Vagina (tissue), 2 donors: ENCODE data around the gene KCNK5. TPM values are rescaled to one million over a fixed set of nuclear protein-coding genes. Genes with fewer than 3 reads are reported as not detected.

Experiments used
- DNase-seq, 2 donors: peaks; one replicate each; pipeline ENCODE4 v3.0.0-alpha.2; 2017; ENCODE audit errors: extremely low spot score in 2 of 2
- H3K27ac ChIP-seq: fragments of 200-600 bp; sonication (generic); one replicate; pipeline ENCODE4 v1.5.1; 2019
- H3K27me3 ChIP-seq: fragments of 200-600 bp; sonication (generic); one replicate; pipeline ENCODE4 v1.5.1; 2019
- H3K36me3 ChIP-seq, 2 donors: fragments of 200-600 bp; sonication (generic); one replicate each; pipeline ENCODE4 v1.5.1; 2017 to 2019
- H3K4me1 ChIP-seq: fragments of 200-600 bp; sonication (generic); one replicate; pipeline ENCODE4 v1.5.1; 2019
- H3K4me3 ChIP-seq, 2 donors: fragments of 200-600 bp; sonication (generic); 1 replicate in 1 of 2; 2 replicates in 1 of 2; pipeline ENCODE4 v1.5.1; 2016 to 2019
- H3K9me3 ChIP-seq: fragments of 200-600 bp; sonication (generic); one replicate; pipeline ENCODE4 v1.5.1; 2019
- POLR2A ChIP-seq, 2 donors: fragments of 450-650 bp; IDR thresholded peaks; one replicate each; pipeline ENCODE4 v1.6.1; 2017; ENCODE audit warnings: antibody characterized with exemption in 2 of 2, mild to moderate bottlenecking in 2 of 2, moderate library complexity in 2 of 2
- POLR2AphosphoS5 ChIP-seq, 2 donors: sonication (generic); formaldehyde crosslinking; IDR thresholded peaks; one replicate each; pipeline ENCODE4 v1.9.0; 2017; ENCODE audit warnings: antibody characterized with exemption in 2 of 2, mild to moderate bottlenecking in 2 of 2, low read depth in 1 of 2; ENCODE audit not compliant: insufficient read depth in 1 of 2
- intact Hi-C: fragments of 100-400 bp; cut with DNase I; formaldehyde crosslinking; loops from one replicate; pipeline ENCODE4 v1.15.1; 2023
- total RNA-seq: library from RNA; depleted of rRNA; stranded (reverse); fragments of >200 nt; gene quantifications from one replicate; pipeline ENCODE4 v1.2.3, GENCODE V29; 2016
- TF ChIP-seq, protein P1 (sequence below), 3 experiments: fragments of 450-650 bp in 2 of 3; fragments of 200-600 bp in 1 of 3; sonication (generic) in 1 of 3; IDR thresholded peaks; one replicate each; pipeline ENCODE4 v1.5.1; 2017 to 2019; ENCODE audit warnings: antibody characterized with exemption in 3 of 3, mild to moderate bottlenecking in 2 of 3, moderate library complexity in 2 of 3

Gene KCNK5
- total RNA-seq, 1 donor from 2014 or later: 16.7 TPM

DNA sequence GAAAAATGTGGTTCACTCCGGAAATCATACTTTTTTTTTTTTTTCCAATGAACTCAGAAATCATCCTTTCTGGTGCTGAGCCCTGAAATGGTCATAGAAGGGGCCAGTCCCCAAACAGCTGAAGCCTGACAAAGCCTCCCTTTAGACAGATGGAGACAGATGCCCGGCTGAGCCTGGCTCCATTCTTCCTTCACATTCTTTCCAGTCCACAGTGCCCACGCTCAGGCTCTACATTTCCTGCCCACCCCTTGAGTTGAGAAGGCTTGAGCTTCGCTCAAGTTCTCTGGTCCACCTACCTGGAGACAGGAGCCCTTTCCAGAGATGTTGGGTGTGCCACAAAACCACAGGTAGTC is 41.2 kb downstream of the KCNK5 start:
- Histone ChIP-seq H3K4me3 (no peak overlapping the region), H3K36me3 (no peaks in the 10 kb centered on the region), H3K27ac (no peak overlapping the region), H3K9me3 (no peaks in the 10 kb centered on the region), H3K4me1 (peaks cover 7% of the 10 kb centered on the region), H3K27me3 (no peaks in the 10 kb centered on the region)
- TF ChIP-seq, protein P1, sequence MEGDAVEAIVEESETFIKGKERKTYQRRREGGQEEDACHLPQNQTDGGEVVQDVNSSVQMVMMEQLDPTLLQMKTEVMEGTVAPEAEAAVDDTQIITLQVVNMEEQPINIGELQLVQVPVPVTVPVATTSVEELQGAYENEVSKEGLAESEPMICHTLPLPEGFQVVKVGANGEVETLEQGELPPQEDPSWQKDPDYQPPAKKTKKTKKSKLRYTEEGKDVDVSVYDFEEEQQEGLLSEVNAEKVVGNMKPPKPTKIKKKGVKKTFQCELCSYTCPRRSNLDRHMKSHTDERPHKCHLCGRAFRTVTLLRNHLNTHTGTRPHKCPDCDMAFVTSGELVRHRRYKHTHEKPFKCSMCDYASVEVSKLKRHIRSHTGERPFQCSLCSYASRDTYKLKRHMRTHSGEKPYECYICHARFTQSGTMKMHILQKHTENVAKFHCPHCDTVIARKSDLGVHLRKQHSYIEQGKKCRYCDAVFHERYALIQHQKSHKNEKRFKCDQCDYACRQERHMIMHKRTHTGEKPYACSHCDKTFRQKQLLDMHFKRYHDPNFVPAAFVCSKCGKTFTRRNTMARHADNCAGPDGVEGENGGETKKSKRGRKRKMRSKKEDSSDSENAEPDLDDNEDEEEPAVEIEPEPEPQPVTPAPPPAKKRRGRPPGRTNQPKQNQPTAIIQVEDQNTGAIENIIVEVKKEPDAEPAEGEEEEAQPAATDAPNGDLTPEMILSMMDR (IDR thresholded peaks at IDR 0.05): no peak
- intact Hi-C loops: no loop called here
- DNase-seq: no peak

DNA sequence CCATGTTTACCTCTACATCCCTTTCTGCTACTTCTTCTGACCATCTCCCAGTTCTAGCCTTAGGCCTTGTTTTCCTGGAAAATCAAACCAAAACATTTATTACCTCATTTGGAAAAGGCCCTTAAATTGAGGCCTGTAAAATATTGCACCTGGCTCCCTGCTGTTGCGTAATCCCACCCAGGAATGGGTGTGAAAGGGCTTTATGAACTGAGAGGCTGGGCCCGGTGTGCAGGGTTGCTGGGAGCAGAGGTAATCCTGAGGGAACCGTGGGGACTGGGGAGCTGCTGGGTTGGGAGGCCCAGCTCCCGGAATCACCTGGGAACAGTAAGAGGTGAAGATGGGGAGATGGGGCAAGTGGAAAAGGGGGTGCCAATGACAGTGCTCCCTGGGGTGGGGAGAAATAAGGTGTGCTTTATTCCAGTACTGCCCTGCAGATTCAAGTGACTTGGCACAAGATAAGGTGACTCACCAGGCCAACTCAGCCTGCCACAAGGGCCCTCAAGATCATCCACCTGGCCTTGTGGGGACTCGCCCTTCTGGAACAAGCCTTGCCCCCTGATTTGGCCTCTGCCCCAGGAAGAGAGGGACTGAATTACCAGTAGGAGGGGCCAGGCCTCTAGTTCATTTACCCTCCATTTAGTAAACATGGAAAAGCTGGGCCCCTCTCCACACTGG is 44.2 kb downstream of the KCNK5 start:
- intact Hi-C loops: no loop called here

DNA sequence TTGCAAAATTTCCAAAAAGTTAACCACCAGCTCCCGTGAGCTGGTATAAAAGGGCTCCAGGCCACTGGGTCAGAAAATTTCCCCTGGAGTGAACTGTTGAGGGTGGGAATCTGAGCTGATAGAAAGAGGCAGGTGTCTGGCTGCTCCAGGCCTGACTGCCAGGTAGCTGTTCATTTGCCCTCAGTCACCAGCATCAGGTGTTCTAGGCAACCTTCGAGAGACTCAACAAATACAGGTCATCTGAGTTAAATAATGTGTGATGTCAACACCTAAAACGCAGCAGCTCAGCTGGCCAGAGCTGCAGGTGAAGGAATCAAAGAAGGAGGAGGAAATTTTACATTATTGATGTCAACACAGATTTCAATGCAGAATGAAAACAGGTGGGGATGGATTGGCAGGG is 46.7 kb downstream of the KCNK5 start:
- DNase-seq: no peak
- H3K27me3 ChIP-seq: no peaks in the 10 kb centered on the region
- no peaks in the 10 kb centered on the region for H3K36me3 ChIP-seq
- H3K27ac ChIP-seq: no peak overlapping the region
- TF ChIP-seq POLR2AphosphoS5 (IDR thresholded peaks at IDR 0.05; ENCODE audit: insufficient read depth in 1 of 2, low read depth in 1 of 2) (no peak), POLR2A (IDR thresholded peaks at IDR 0.05) (no peak)
- TF ChIP-seq, protein P1 (IDR thresholded peaks at IDR 0.05): no peak
- no peak overlapping the region for H3K4me3 ChIP-seq
- no peaks in the 10 kb centered on the region for H3K9me3 ChIP-seq
- intact Hi-C loops: no loop called here
- H3K4me1 ChIP-seq: peaks cover 7% of the 10 kb centered on the region

More for the DNA sequence above, 44.2 kb downstream of the KCNK5 start:
- no peak for DNase-seq
- Histone ChIP-seq H3K27ac (peak overlapping the region; percentile 56), H3K4me3 (no peak overlapping the region), H3K9me3 (no peaks in the 10 kb centered on the region), H3K4me1 (peaks cover 7% of the 10 kb centered on the region), H3K27me3 (no peaks in the 10 kb centered on the region), H3K36me3 (no peaks in the 10 kb centered on the region)
- peak in 1 of 2 donors; percentile 47 for TF ChIP-seq POLR2AphosphoS5 (IDR thresholded peaks at IDR 0.05; ENCODE audit: insufficient read depth in 1 of 2, low read depth in 1 of 2)
- TF ChIP-seq, protein P1 (IDR thresholded peaks at IDR 0.05): no peak

DNA sequence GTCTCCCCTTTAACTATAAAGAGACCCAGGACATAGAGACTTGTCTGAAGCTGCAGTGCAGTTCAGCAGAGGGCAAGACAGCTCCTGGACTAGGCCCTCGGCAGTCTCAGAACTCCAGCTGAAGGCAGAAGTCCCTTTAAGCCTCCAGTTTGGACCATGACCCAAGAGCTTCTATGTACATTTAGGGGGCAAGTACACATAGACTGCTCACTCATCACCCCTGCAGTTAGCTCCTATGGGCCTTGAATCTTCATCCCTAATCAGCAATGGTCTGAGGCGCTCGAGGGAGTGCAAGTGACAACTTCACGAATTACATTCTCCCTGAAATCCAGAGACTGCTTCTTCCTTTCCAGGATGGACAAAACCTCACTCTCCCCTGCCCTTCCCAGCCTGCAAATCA is 47.4 kb downstream of the KCNK5 start:
- Histone ChIP-seq H3K27ac (no peak overlapping the region), H3K4me3 (no peak overlapping the region), H3K36me3 (no peaks in the 10 kb centered on the region), H3K9me3 (no peaks in the 10 kb centered on the region), H3K4me1 (peaks cover 7% of the 10 kb centered on the region), H3K27me3 (no peaks in the 10 kb centered on the region)
- intact Hi-C loops: no loop called here
- no peak for DNase-seq
- TF ChIP-seq, protein P1 (IDR thresholded peaks at IDR 0.05): no peak
- TF ChIP-seq POLR2A (IDR thresholded peaks at IDR 0.05) (no peak), POLR2AphosphoS5 (IDR thresholded peaks at IDR 0.05; ENCODE audit: insufficient read depth in 1 of 2, low read depth in 1 of 2) (no peak)

DNA sequence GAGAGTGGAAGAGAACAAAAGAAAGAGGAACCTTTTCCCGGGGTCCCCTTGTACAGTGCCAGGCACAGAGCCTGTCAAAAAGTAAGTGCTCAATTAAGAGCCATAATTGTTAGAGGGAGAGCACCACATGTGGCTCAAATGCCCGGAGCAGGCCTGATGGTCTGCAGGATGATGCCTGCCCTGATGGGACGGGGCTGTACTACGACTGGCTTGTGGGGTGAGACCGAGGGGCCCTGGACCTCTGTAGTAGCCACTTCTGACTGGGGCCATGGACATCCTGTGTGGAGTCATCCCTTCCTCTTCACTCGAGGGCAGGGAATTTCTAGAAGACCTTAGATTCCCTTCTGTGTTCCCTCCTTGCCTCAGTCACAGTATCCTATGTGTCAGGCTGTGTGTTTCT is 47.9 kb downstream of the KCNK5 start:
- H3K36me3 ChIP-seq: no peaks in the 10 kb centered on the region
- H3K4me1 ChIP-seq: peaks cover 7% of the 10 kb centered on the region
- no peak overlapping the region for H3K4me3 ChIP-seq
- no peaks in the 10 kb centered on the region for H3K27me3 ChIP-seq
- H3K27ac ChIP-seq: no peak overlapping the region
- no peak for TF ChIP-seq POLR2AphosphoS5 (IDR thresholded peaks at IDR 0.05; ENCODE audit: insufficient read depth in 1 of 2, low read depth in 1 of 2)
- no peak for TF ChIP-seq POLR2A (IDR thresholded peaks at IDR 0.05)
- TF ChIP-seq, protein P1 (IDR thresholded peaks at IDR 0.05): no peak
- DNase-seq: no peak
- no peaks in the 10 kb centered on the region for H3K9me3 ChIP-seq
- intact Hi-C loops: no loop called here
